Neural cell (in vitro differentiated cells): ENCODE measurements around the gene CST4.
"Not testable (repeated sequence)": the region's sequence is repeated elsewhere in the genome, so short reads cannot be mapped to it uniquely, and the experiment has no call there.

ENCODE experiments used
- EP300 ChIP-seq: fragments of 450-650 bp; conservative IDR thresholded peaks from 2 replicates; pipeline ENCODE4 v1.6.1; 2014; ENCODE audit warnings: antibody characterized with exemption, mild to moderate bottlenecking, moderate library complexity; ENCODE audit not compliant: poor library complexity, severe bottlenecking
- EZH2 ChIP-seq: fragments of 200-600, 300-800 bp; shearing (Covaris generic), sonication (generic); IDR thresholded peaks from 2 replicates; pipeline ENCODE4 v1.6.1; 2014; ENCODE audit warnings: antibody characterized with exemption, low read length, borderline replicate concordance, mild to moderate bottlenecking; ENCODE audit not compliant: insufficient read depth, poor library complexity, severe bottlenecking
- POLR2AphosphoS5 ChIP-seq: IDR thresholded peaks from 2 replicates; pipeline ENCODE4 v1.6.1; 2012
- RAD21 ChIP-seq: fragments of 450-650 bp; conservative IDR thresholded peaks from 2 replicates; pipeline ENCODE4 v1.6.1; 2014; ENCODE audit warnings: antibody characterized with exemption, mild to moderate bottlenecking, moderate library complexity
- SMC3 ChIP-seq: fragments of 450-650 bp; conservative IDR thresholded peaks from 2 replicates; pipeline ENCODE4 v1.6.1; 2014; ENCODE audit warnings: antibody characterized with exemption, mild to moderate bottlenecking, moderate library complexity; ENCODE audit not compliant: poor library complexity
- TAF1 ChIP-seq: IDR thresholded peaks from 2 replicates; pipeline ENCODE4 v1.6.1; 2012; ENCODE audit warnings: low read depth
- TF ChIP-seq, protein P1 (sequence below): fragments of 450-650 bp; IDR thresholded peaks from 2 replicates; pipeline ENCODE4 v1.5.1; 2014; ENCODE audit warnings: antibody characterized with exemption, mild to moderate bottlenecking, moderate library complexity; ENCODE audit not compliant: poor library complexity, severe bottlenecking
- TF ChIP-seq, protein P2 (sequence below): IDR thresholded peaks from 2 replicates; pipeline ENCODE4 v1.6.1; 2012; ENCODE audit warnings: borderline replicate concordance

DNA sequence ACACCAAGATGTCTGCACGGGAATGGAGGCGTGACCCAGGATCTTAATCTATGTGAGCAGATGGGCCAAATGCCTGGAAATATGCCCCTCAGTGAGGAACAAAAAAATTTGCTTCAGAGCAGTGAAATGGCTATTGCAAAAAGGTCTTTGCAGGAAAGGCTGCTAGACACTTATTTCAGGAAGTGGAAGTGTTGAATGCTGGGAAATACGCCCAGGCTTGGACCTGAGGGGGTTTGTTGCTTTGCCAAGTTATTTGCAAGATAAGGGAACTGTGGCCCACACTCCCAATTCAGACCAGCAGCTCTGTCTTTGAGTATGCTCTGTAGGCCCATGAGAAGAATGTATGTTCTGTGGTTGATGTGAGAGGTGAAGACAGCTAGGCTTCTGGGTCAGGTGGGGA, 46.6 kb upstream of the CST4 start:
- TF ChIP-seq, protein P1, sequence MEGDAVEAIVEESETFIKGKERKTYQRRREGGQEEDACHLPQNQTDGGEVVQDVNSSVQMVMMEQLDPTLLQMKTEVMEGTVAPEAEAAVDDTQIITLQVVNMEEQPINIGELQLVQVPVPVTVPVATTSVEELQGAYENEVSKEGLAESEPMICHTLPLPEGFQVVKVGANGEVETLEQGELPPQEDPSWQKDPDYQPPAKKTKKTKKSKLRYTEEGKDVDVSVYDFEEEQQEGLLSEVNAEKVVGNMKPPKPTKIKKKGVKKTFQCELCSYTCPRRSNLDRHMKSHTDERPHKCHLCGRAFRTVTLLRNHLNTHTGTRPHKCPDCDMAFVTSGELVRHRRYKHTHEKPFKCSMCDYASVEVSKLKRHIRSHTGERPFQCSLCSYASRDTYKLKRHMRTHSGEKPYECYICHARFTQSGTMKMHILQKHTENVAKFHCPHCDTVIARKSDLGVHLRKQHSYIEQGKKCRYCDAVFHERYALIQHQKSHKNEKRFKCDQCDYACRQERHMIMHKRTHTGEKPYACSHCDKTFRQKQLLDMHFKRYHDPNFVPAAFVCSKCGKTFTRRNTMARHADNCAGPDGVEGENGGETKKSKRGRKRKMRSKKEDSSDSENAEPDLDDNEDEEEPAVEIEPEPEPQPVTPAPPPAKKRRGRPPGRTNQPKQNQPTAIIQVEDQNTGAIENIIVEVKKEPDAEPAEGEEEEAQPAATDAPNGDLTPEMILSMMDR: not testable (repeated sequence)
- TF ChIP-seq RAD21, POLR2AphosphoS5, TAF1, SMC3, EZH2, EP300: not testable (repeated sequence)
- TF ChIP-seq, protein P2, sequence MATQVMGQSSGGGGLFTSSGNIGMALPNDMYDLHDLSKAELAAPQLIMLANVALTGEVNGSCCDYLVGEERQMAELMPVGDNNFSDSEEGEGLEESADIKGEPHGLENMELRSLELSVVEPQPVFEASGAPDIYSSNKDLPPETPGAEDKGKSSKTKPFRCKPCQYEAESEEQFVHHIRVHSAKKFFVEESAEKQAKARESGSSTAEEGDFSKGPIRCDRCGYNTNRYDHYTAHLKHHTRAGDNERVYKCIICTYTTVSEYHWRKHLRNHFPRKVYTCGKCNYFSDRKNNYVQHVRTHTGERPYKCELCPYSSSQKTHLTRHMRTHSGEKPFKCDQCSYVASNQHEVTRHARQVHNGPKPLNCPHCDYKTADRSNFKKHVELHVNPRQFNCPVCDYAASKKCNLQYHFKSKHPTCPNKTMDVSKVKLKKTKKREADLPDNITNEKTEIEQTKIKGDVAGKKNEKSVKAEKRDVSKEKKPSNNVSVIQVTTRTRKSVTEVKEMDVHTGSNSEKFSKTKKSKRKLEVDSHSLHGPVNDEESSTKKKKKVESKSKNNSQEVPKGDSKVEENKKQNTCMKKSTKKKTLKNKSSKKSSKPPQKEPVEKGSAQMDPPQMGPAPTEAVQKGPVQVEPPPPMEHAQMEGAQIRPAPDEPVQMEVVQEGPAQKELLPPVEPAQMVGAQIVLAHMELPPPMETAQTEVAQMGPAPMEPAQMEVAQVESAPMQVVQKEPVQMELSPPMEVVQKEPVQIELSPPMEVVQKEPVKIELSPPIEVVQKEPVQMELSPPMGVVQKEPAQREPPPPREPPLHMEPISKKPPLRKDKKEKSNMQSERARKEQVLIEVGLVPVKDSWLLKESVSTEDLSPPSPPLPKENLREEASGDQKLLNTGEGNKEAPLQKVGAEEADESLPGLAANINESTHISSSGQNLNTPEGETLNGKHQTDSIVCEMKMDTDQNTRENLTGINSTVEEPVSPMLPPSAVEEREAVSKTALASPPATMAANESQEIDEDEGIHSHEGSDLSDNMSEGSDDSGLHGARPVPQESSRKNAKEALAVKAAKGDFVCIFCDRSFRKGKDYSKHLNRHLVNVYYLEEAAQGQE: not testable (repeated sequence)
